22Rv1 (cell line): ENCODE results near the gene JMY.

Experiments used
- ZFX ChIP-seq: fragments of 450-650 bp; IDR thresholded peaks from 2 replicates; pipeline ENCODE4 v1.6.1; 2017; ENCODE audit warnings: antibody characterized with exemption, borderline replicate concordance
- TF ChIP-seq, protein P1 (sequence below): fragments of 450-650 bp; IDR thresholded peaks from 2 replicates; pipeline ENCODE4 v1.5.1; 2017; ENCODE audit warnings: mild to moderate bottlenecking

DNA sequence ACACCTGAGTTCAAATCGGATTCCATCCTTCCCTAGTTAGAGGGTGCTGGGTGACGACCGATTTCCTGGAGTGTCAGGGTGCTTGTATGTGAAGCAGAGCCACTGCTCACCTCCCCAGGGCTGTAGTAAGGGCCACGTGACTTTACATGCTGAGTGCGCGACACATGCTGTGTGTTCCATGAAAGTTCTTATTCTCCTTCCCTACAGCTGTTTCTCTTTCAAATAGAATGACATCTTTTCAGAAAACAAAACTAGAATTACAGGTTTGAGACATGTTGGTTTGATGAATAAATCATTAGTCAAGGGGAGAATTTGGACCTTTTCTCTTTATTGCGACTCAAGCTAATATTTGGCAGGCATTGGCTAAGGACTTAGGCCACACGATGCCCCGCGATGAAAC lies 113.1 kb downstream of the JMY start:
- TF ChIP-seq, protein P1, sequence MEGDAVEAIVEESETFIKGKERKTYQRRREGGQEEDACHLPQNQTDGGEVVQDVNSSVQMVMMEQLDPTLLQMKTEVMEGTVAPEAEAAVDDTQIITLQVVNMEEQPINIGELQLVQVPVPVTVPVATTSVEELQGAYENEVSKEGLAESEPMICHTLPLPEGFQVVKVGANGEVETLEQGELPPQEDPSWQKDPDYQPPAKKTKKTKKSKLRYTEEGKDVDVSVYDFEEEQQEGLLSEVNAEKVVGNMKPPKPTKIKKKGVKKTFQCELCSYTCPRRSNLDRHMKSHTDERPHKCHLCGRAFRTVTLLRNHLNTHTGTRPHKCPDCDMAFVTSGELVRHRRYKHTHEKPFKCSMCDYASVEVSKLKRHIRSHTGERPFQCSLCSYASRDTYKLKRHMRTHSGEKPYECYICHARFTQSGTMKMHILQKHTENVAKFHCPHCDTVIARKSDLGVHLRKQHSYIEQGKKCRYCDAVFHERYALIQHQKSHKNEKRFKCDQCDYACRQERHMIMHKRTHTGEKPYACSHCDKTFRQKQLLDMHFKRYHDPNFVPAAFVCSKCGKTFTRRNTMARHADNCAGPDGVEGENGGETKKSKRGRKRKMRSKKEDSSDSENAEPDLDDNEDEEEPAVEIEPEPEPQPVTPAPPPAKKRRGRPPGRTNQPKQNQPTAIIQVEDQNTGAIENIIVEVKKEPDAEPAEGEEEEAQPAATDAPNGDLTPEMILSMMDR = no peak
- TF ChIP-seq ZFX = no peak
